ENCODE results near the gene PLEKHG4. TPM values are rescaled to one million over a fixed set of nuclear protein-coding genes. Genes with fewer than 3 reads are reported as not detected.
A peak's percentile ranks its signal among the peaks of the same experiment; 100 is the strongest.

The PLEKHG4 gene
- polyA plus RNA-seq, 6 donors from 2014 or later, result 0.13 to 6.0 (median 0.62) TPM; not detected in 1

- no peaks in the 10 kb centered on the region for H3K36me3 Mint-ChIP-seq
- DNase-seq (no peak), ATAC-seq (ENCODE audit: low read depth in 2 of 2) (no peak)
- no peaks in the 10 kb centered on the region for H3K9me3 Mint-ChIP-seq
- H3K4me3 Mint-ChIP-seq, result no peak overlapping the region
- H3K27me3 Mint-ChIP-seq, result peaks cover 0 to 6% (median 5%) of the 10 kb centered on the region in 3 donors
- no peak overlapping the region for H3K27ac Mint-ChIP-seq
- no peaks in the 10 kb centered on the region for H3K4me1 Mint-ChIP-seq
Measured at GRCh38 chr16:67296420-67296819, 17.1 kb downstream of the PLEKHG4 start.

GRCh38 chr16:67298277-67298676, 18.9 kb downstream of the PLEKHG4 start:
- H3K27me3 Mint-ChIP-seq, result peaks cover 0 to 6% (median 5%) of the 10 kb centered on the region in 3 donors
- DNase-seq (no peak), ATAC-seq (ENCODE audit: low read depth in 2 of 2) (no peak)
- no peak overlapping the region for H3K4me3 Mint-ChIP-seq
- no peaks in the 10 kb centered on the region for H3K4me1 Mint-ChIP-seq
- no peaks in the 10 kb centered on the region for H3K36me3 Mint-ChIP-seq
- no peak overlapping the region for H3K27ac Mint-ChIP-seq
- H3K9me3 Mint-ChIP-seq, result no peaks in the 10 kb centered on the region

- Mint-ChIP-seq H3K4me3 (no peak overlapping the region), H3K4me1 (no peaks in the 10 kb centered on the region), H3K27ac (no peak overlapping the region), H3K27me3 (peaks cover 0 to 6% (median 5%) of the 10 kb centered on the region in 3 donors), H3K36me3 (no peaks in the 10 kb centered on the region), H3K9me3 (no peaks in the 10 kb centered on the region)
- DNase-seq (no peak), ATAC-seq (ENCODE audit: low read depth in 2 of 2) (no peak)
Measured at GRCh38 chr16:67299269-67299668, 19.9 kb downstream of the PLEKHG4 start.

- ATAC-seq (ENCODE audit: low read depth in 2 of 2), result no peak
- DNase-seq, result no peak
- Mint-ChIP-seq H3K27ac (no peak overlapping the region), H3K9me3 (no peaks in the 10 kb centered on the region), H3K4me1 (no peaks in the 10 kb centered on the region), H3K36me3 (no peaks in the 10 kb centered on the region), H3K27me3 (peaks cover 3 to 6% (median 5%) of the 10 kb centered on the region in 3 donors), H3K4me3 (no peak overlapping the region)
Measured at GRCh38 chr16:67301080-67301782, 21.9 kb downstream of the PLEKHG4 start.

- DNase-seq, result no peak
- no peak for ATAC-seq (ENCODE audit: low read depth in 2 of 2)
- no peak overlapping the region for H3K27ac Mint-ChIP-seq
- H3K4me3 Mint-ChIP-seq, result no peak overlapping the region
- H3K36me3 Mint-ChIP-seq, result no peaks in the 10 kb centered on the region
- no peaks in the 10 kb centered on the region for H3K4me1 Mint-ChIP-seq
- H3K27me3 Mint-ChIP-seq, result peaks cover 5 to 9% (median 6%) of the 10 kb centered on the region in 3 donors
- no peaks in the 10 kb centered on the region for H3K9me3 Mint-ChIP-seq
Measured at GRCh38 chr16:67302076-67302475, 22.7 kb downstream of the PLEKHG4 start.

GRCh38 chr16:67302970-67303369, 23.6 kb downstream of the PLEKHG4 start:
- ATAC-seq (ENCODE audit: low read depth in 2 of 2) (no peak), DNase-seq (no peak)
- Mint-ChIP-seq H3K9me3 (no peaks in the 10 kb centered on the region), H3K4me3 (no peak overlapping the region), H3K27me3 (peaks cover 5 to 9% (median 6%) of the 10 kb centered on the region in 3 donors), H3K36me3 (no peaks in the 10 kb centered on the region), H3K27ac (no peak overlapping the region), H3K4me1 (no peaks in the 10 kb centered on the region)

GRCh38 chr16:67304020-67304419, 24.7 kb downstream of the PLEKHG4 start:
- H3K9me3 Mint-ChIP-seq, result no peaks in the 10 kb centered on the region
- H3K36me3 Mint-ChIP-seq, result no peaks in the 10 kb centered on the region
- H3K4me1 Mint-ChIP-seq, result peaks cover 5 to 9% (median 5%) of the 10 kb centered on the region in 3 donors
- DNase-seq (no peak), ATAC-seq (ENCODE audit: low read depth in 2 of 2) (no peak)
- H3K27me3 Mint-ChIP-seq, result peaks cover 0 to 9% (median 0%) of the 10 kb centered on the region in 3 donors
- H3K4me3 Mint-ChIP-seq, result no peak overlapping the region
- H3K27ac Mint-ChIP-seq, result peak overlapping the region in 1 of 6 donors; percentile 57

GRCh38 chr16:67305216-67306071, 26.1 kb downstream of the PLEKHG4 start:
- H3K27ac Mint-ChIP-seq, result peak overlapping the region in 2 of 6 donors; percentile 37 to 62
- ATAC-seq (ENCODE audit: low read depth in 2 of 2), result no peak
- DNase-seq, result no peak
- no peaks in the 10 kb centered on the region for H3K36me3 Mint-ChIP-seq
- no peaks in the 10 kb centered on the region for H3K9me3 Mint-ChIP-seq
- H3K4me1 Mint-ChIP-seq, result peaks cover 5 to 13% (median 5%) of the 10 kb centered on the region in 3 donors
- peaks cover 0 to 9% (median 0%) of the 10 kb centered on the region in 3 donors for H3K27me3 Mint-ChIP-seq
- no peak overlapping the region for H3K4me3 Mint-ChIP-seq

GRCh38 chr16:67310561-67310960, 31.2 kb downstream of the PLEKHG4 start:
- peaks cover 5 to 13% (median 5%) of the 10 kb centered on the region in 3 donors for H3K4me1 Mint-ChIP-seq
- no peaks in the 10 kb centered on the region for H3K9me3 Mint-ChIP-seq
- no peak for DNase-seq
- H3K27me3 Mint-ChIP-seq, result peaks cover 0 to 9% (median 0%) of the 10 kb centered on the region in 3 donors
- H3K4me3 Mint-ChIP-seq, result no peak overlapping the region
- no peak overlapping the region for H3K27ac Mint-ChIP-seq
- ATAC-seq (ENCODE audit: low read depth in 2 of 2), result no peak
- H3K36me3 Mint-ChIP-seq, result no peaks in the 10 kb centered on the region

GRCh38 chr16:67311607-67312488, 32.5 kb downstream of the PLEKHG4 start:
- no peak overlapping the region for H3K27ac Mint-ChIP-seq
- no peaks in the 10 kb centered on the region for H3K9me3 Mint-ChIP-seq
- DNase-seq, result no peak
- no peak for ATAC-seq (ENCODE audit: low read depth in 2 of 2)
- H3K27me3 Mint-ChIP-seq, result no peaks in the 10 kb centered on the region
- H3K4me1 Mint-ChIP-seq, result peaks cover 5 to 13% (median 5%) of the 10 kb centered on the region in 3 donors
- no peaks in the 10 kb centered on the region for H3K36me3 Mint-ChIP-seq
- H3K4me3 Mint-ChIP-seq, result no peak overlapping the region

GRCh38 chr16:67312719-67313118, 33.4 kb downstream of the PLEKHG4 start:
- Mint-ChIP-seq H3K4me3 (no peak overlapping the region), H3K9me3 (no peaks in the 10 kb centered on the region), H3K27ac (peak overlapping the region in 1 of 6 donors; percentile 95), H3K36me3 (no peaks in the 10 kb centered on the region), H3K4me1 (peaks cover 5 to 13% (median 5%) of the 10 kb centered on the region in 3 donors), H3K27me3 (no peaks in the 10 kb centered on the region)
- no peak for DNase-seq
- ATAC-seq (ENCODE audit: low read depth in 2 of 2), result no peak

GRCh38 chr16:67317853-67318252, 38.5 kb downstream of the PLEKHG4 start:
- ATAC-seq (ENCODE audit: low read depth in 2 of 2) (no peak), DNase-seq (no peak)
- no peaks in the 10 kb centered on the region for H3K4me1 Mint-ChIP-seq
- H3K27ac Mint-ChIP-seq, result no peak overlapping the region
- H3K9me3 Mint-ChIP-seq, result no peaks in the 10 kb centered on the region
- no peaks in the 10 kb centered on the region for H3K27me3 Mint-ChIP-seq
- no peaks in the 10 kb centered on the region for H3K36me3 Mint-ChIP-seq
- no peak overlapping the region for H3K4me3 Mint-ChIP-seq

GRCh38 chr16:67326115-67326471, 46.8 kb downstream of the PLEKHG4 start:
- H3K9me3 Mint-ChIP-seq, result peaks cover 0 to 4% (median 0%) of the 10 kb centered on the region in 7 donors
- ATAC-seq (ENCODE audit: low read depth in 2 of 2) (no peak), DNase-seq (no peak)
- no peaks in the 10 kb centered on the region for H3K36me3 Mint-ChIP-seq
- H3K4me1 Mint-ChIP-seq, result peaks cover 25 to 41% (median 34%) of the 10 kb centered on the region in 3 donors
- peak overlapping the region in 4 of 6 donors; percentile 30 to 75 (median 68) for H3K27ac Mint-ChIP-seq
- peak overlapping the region; percentile 70 to 94 (median 86) for H3K4me3 Mint-ChIP-seq
- peaks cover 0 to 5% (median 0%) of the 10 kb centered on the region in 3 donors for H3K27me3 Mint-ChIP-seq
